ENCODE data around the gene CDK14. TPM values are rescaled to one million over a fixed set of nuclear protein-coding genes. Genes with fewer than 3 reads are reported as not detected.

CDK14 gene
- total RNA-seq, 2 donors from 2014 or later = 10.8 to 14.6 TPM

DNA sequence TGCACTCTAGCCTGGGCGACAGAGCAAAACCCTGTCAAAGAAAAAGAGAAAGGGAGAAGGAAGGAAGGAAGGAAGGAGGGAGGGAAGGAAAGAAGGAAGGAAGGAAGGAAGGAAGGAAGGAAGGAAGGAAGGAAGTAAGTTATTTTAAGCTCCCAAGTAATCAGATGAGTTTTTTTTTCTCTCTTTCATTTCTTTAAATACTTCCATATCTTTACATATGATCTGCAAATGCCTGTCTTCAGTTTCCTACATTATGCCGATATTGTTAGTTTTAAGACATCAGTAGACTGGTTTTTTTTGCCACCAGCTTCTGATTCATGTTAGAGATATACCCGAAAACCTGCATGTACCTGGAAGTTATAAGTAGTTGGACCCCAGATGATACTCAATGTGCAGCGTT lies 495.5 kb downstream of the CDK14 start:
- H3K27me3 ChIP-seq (replicated peaks; ENCODE audit: insufficient read depth) = no peaks in the 10 kb centered on the region
- no peak for DNase-seq (ENCODE audit: low spot score)
- TF ChIP-seq, protein P1, sequence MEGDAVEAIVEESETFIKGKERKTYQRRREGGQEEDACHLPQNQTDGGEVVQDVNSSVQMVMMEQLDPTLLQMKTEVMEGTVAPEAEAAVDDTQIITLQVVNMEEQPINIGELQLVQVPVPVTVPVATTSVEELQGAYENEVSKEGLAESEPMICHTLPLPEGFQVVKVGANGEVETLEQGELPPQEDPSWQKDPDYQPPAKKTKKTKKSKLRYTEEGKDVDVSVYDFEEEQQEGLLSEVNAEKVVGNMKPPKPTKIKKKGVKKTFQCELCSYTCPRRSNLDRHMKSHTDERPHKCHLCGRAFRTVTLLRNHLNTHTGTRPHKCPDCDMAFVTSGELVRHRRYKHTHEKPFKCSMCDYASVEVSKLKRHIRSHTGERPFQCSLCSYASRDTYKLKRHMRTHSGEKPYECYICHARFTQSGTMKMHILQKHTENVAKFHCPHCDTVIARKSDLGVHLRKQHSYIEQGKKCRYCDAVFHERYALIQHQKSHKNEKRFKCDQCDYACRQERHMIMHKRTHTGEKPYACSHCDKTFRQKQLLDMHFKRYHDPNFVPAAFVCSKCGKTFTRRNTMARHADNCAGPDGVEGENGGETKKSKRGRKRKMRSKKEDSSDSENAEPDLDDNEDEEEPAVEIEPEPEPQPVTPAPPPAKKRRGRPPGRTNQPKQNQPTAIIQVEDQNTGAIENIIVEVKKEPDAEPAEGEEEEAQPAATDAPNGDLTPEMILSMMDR (IDR thresholded peaks at IDR 0.05) = no peak
- no peaks in the 10 kb centered on the region for H3K4me1 ChIP-seq (ENCODE audit: control insufficient read depth in 1 of 2, low read depth in 2 of 2)
- H3K9me3 ChIP-seq = no peaks in the 10 kb centered on the region
- H3K4me3 ChIP-seq = no peak overlapping the region
- no peak overlapping the region for H3K27ac ChIP-seq
- H3K36me3 ChIP-seq = no peaks in the 10 kb centered on the region
- ATAC-seq (ENCODE audit: insufficient number of reproducible peaks, low FRiP score, low read depth) = no peak

DNA sequence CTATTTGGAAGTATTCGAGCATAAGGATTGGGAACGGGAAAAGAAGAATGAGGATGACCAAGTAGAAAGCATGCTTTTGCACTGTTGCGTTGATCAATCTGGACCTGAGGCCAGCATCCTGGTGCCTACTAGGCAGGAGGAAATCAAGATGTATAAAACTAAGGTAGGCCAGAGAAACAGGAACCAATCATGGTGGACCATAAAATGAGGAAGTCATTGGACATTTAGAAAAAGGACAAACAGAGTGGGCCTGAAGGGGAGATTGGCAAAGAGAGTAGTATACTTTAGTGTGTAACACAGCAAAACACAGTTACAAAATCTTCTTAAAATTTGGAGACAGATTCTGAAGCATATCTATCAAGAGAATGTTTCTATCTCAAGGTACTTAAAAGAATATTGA lies 497.1 kb downstream of the CDK14 start:
- no peaks in the 10 kb centered on the region for H3K27me3 ChIP-seq (replicated peaks; ENCODE audit: insufficient read depth)
- no peak for ATAC-seq (ENCODE audit: insufficient number of reproducible peaks, low FRiP score, low read depth)
- no peak overlapping the region for H3K27ac ChIP-seq
- H3K36me3 ChIP-seq = no peaks in the 10 kb centered on the region
- H3K4me1 ChIP-seq (ENCODE audit: control insufficient read depth in 1 of 2, low read depth in 2 of 2) = no peaks in the 10 kb centered on the region
- DNase-seq (ENCODE audit: low spot score) = no peak
- TF ChIP-seq, protein P1 (IDR thresholded peaks at IDR 0.05) = no peak
- H3K9me3 ChIP-seq = no peaks in the 10 kb centered on the region
- no peak overlapping the region for H3K4me3 ChIP-seq

GRCh38 chr7:91098566-91098965 lies 502.4 kb downstream of the CDK14 start:
- no peaks in the 10 kb centered on the region for H3K9me3 ChIP-seq
- H3K36me3 ChIP-seq = no peaks in the 10 kb centered on the region
- DNase-seq (ENCODE audit: low spot score) = no peak
- no peak overlapping the region for H3K27ac ChIP-seq
- no peaks in the 10 kb centered on the region for H3K4me1 ChIP-seq (ENCODE audit: control insufficient read depth in 1 of 2, low read depth in 2 of 2)
- H3K4me3 ChIP-seq = no peak overlapping the region
- H3K27me3 ChIP-seq (replicated peaks; ENCODE audit: insufficient read depth) = no peaks in the 10 kb centered on the region
- ATAC-seq (ENCODE audit: insufficient number of reproducible peaks, low FRiP score, low read depth) = no peak
- TF ChIP-seq, protein P1 (IDR thresholded peaks at IDR 0.05) = no peak

GRCh38 chr7:91103363-91103762 lies 507.2 kb downstream of the CDK14 start:
- H3K9me3 ChIP-seq = no peaks in the 10 kb centered on the region
- H3K27ac ChIP-seq = no peak overlapping the region
- DNase-seq (ENCODE audit: low spot score) (no peak), ATAC-seq (ENCODE audit: insufficient number of reproducible peaks, low FRiP score, low read depth) (no peak)
- TF ChIP-seq, protein P1 (IDR thresholded peaks at IDR 0.05) = no peak
- H3K27me3 ChIP-seq (replicated peaks; ENCODE audit: insufficient read depth) = no peaks in the 10 kb centered on the region
- H3K36me3 ChIP-seq = no peaks in the 10 kb centered on the region
- no peaks in the 10 kb centered on the region for H3K4me1 ChIP-seq (ENCODE audit: control insufficient read depth in 1 of 2, low read depth in 2 of 2)
- no peak overlapping the region for H3K4me3 ChIP-seq

- ATAC-seq (ENCODE audit: insufficient number of reproducible peaks, low FRiP score, low read depth) = no peak
- Histone ChIP-seq H3K27me3 (replicated peaks; ENCODE audit: insufficient read depth) (no peaks in the 10 kb centered on the region), H3K9me3 (no peaks in the 10 kb centered on the region), H3K4me3 (no peak overlapping the region), H3K4me1 (ENCODE audit: control insufficient read depth in 1 of 2, low read depth in 2 of 2) (no peaks in the 10 kb centered on the region), H3K36me3 (no peaks in the 10 kb centered on the region), H3K27ac (no peak overlapping the region)
- DNase-seq (ENCODE audit: low spot score) = no peak
- TF ChIP-seq, protein P1 (IDR thresholded peaks at IDR 0.05) = no peak
Observed at GRCh38 chr7:91107460-91107859, 511.3 kb downstream of the CDK14 start.

Data from thoracic aorta (tissue), 2 donors.